Fibroblast of skin of back (primary cell): Measurements from ENCODE around the gene MAN1C1.

Experiments
- DNase-seq: peaks from one replicate; pipeline ENCODE4 v3.0.0-alpha.2; 2013

Gene MAN1C1

DNA sequence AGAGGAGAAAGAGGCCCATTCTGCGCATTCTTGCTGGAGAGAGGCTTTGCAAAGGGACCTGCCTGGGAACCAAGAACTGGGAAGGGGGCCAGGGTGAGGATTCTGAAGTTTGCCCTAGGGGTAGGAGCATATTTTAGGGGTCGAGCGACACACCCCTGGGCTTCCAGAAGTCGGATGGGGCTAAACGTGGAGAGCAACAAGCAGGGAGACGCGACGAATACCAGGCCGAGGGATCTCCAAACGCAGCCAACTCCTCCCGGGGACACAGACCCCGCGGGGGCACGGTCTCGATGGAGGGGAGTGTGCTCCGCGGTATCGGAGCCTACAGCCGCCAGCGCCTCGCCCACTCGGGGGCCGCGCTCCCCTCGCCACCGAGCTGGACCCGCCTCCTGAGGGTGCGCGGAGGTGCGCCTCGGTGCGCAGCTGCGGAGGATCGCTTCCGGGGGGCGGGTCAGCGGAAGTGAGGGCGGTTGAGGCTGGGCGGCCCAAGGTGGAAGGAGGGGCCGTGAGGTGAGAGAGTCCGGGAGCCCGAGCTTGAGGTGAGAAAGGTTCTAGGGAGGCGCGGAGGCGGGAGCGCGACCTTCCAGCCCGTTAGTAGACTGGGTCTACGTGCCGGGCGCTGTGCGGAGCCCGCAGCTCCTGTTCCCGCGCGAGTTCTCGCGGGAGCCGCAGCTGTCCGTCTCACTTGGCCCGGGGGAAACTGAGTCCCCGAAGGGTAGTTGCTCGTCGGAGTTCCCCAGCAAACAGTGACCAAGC, 203.1 kb downstream of the MAN1C1 start, which contains the start of gene MTFR1L:
MTFR1L (plus strand) TSS at position 464 of the 756 bp plus-strand sequence. CDS start 3,151 bp downstream, outside the sequence.
- peak; percentile 76 for DNase-seq

GRCh38 chr1:25820247-25821111, 203.9 kb downstream of the MAN1C1 start:
- DNase-seq, result peak; percentile 75

- no peak for DNase-seq
Observed at GRCh38 chr1:25821112-25821476, 204.5 kb downstream of the MAN1C1 start.

GRCh38 chr1:25821630-25822091, 205.1 kb downstream of the MAN1C1 start:
- no peak for DNase-seq

DNA sequence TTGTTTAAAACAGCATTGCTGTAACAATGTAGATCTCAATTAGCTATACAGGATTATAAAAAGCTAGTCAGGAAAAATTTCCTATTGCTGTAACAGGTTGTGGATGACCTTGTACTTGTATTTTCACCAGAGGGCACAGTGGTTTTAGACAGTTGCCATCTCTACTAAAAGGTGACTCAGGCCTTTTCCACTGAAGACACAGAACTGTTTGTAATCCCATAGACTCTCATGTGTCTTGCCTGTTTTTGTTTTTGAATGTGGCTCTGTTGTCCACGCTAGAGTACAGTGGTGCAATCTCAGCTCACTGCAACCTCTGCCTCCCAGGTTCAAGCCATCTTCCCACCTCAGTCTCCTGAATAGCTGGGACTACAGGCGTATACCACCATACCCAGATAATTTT, 209.0 kb downstream of the MAN1C1 start:
- DNase-seq, result no peak

GRCh38 chr1:25826571-25826970, 210.0 kb downstream of the MAN1C1 start:
- DNase-seq, result no peak

DNA sequence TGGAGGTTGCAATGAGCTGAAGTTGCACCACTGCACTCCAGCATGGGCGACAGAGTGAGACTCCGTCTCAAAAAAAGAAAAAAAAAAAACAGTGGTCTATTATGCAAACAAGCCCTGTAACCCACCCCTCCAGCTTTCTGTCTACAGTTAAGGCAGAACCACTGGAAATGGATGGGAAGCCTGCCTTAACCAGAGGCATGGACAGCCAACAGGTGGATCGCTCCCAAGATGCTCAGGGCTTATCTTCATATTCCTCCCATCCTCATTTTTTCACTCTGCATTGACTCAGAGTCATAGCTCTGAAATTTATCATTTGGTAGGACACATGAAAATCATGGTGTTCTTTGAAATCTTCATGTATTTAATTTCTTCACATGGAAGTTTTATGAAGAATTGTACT, 211.9 kb downstream of the MAN1C1 start:
- DNase-seq, result no peak

GRCh38 chr1:25829046-25829445, 212.5 kb downstream of the MAN1C1 start:
- DNase-seq, result no peak

- DNase-seq, result no peak
Observed at GRCh38 chr1:25831569-25832196, 215.1 kb downstream of the MAN1C1 start.

DNA sequence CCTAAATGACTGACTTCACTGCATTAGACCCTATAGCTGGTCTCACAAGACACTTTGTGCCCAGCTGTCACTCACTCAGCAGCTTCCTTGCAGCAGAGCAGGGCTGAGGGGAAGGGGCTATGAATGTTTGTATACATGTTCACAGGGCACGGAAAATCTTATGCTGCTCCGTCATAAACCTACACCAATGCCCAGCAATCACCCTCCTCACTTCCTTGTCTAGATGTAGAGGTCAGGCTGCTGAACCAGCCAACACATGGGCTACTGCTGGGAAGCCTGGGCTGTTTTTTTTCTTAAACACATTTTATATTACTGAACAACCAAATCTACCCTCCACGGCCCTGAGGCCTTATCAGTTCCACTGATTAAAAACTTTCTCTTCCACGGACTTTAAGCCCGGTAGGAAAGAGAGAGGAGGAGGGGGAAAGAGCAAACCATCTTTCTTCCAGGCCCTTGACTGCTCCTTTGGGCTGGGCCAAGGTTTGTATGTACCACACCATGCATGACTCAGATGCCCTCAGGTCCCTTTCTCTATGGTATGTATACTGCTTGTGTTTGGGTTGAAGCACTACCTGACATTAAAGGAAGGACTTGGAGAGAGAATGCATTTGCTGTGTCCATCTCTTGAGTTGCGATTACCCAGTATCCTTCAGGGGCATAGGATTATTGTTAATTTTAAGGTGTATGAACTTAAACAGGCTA, 215.9 kb downstream of the MAN1C1 start:
- no peak for DNase-seq

- no peak for DNase-seq
Observed at GRCh38 chr1:25833158-25833557, 216.6 kb downstream of the MAN1C1 start.
